GM18511 (cell line): ENCODE results near the gene IER2.

Experiments
- ATAC-seq: cut with Tn5 transposase; IDR thresholded peaks from one replicate; pipeline ENCODE4 v1.9.1; 2021; ENCODE audit warnings: mild to moderate bottlenecking, moderate library complexity; ENCODE audit not compliant: unreplicated experiment

IER2 gene, protein sequence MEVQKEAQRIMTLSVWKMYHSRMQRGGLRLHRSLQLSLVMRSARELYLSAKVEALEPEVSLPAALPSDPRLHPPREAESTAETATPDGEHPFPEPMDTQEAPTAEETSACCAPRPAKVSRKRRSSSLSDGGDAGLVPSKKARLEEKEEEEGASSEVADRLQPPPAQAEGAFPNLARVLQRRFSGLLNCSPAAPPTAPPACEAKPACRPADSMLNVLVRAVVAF

DNA sequence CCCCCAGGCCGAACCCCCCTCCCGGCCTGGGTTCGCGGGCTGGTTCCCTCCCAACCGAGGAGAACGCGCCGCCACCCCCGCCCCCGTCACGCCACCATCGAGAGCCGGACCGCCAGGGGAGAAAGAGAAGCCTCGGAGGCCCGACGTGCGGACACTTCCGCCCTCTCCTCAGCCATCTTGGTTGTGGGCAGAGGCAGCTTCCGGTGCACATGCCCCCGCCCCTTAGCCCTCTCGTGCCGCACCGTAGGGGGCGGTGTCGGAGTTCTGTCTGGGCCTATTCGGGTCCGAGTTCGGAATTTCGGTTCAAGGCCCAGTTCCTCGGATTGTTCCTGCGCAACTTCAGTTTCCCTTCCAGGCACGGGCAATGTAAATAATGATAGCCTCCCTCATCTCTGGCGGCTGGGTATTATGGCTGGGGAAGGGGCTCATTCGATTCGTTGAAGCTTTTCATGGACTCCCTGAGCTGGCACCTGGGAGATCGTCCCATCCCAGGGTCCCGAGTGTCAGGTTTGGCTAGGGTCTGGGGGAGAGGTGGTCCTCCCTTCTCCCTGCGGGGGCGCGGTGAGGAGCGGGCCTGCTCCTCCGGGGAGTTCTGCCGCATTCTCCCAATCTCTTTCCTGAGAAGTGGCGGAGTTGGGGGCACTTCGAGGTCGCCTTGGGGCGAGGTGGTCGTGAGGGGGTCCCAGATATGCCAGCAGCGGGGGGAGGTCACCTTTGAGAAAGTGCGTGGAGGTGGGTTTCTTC lies at the start of gene IER2, which contains the start of gene STX10:
TSS of gene IER2 (plus strand) at position 225 of the 744 bp plus-strand sequence. CDS start 2,776 bp downstream, outside the sequence.
TSS of gene STX10 (minus strand) at position 189 of the 744 bp plus-strand sequence. CDS start 202 bp downstream, outside the sequence.
- peak; percentile 41 for ATAC-seq

- no peak for ATAC-seq
Measured at GRCh38 chr19:13100841-13101589, 49.2 kb upstream of the IER2 start.

- ATAC-seq: no peak
Measured at GRCh38 chr19:13101590-13102415, 48.4 kb upstream of the IER2 start.

DNA sequence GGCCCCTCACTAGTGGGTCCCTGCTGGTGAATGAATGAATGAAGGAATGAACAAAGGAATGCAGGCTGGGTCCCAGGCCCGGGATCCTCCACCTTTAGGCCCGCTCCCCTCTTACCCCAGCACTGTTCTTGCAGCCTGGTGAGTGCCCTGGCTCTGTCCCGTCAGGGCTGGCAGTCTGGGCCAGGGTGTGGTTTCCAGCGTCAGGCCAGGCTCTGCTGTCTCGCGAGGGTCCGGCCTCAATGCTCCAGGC lies 47.9 kb upstream of the IER2 start:
- peak; percentile 17 for ATAC-seq

DNA sequence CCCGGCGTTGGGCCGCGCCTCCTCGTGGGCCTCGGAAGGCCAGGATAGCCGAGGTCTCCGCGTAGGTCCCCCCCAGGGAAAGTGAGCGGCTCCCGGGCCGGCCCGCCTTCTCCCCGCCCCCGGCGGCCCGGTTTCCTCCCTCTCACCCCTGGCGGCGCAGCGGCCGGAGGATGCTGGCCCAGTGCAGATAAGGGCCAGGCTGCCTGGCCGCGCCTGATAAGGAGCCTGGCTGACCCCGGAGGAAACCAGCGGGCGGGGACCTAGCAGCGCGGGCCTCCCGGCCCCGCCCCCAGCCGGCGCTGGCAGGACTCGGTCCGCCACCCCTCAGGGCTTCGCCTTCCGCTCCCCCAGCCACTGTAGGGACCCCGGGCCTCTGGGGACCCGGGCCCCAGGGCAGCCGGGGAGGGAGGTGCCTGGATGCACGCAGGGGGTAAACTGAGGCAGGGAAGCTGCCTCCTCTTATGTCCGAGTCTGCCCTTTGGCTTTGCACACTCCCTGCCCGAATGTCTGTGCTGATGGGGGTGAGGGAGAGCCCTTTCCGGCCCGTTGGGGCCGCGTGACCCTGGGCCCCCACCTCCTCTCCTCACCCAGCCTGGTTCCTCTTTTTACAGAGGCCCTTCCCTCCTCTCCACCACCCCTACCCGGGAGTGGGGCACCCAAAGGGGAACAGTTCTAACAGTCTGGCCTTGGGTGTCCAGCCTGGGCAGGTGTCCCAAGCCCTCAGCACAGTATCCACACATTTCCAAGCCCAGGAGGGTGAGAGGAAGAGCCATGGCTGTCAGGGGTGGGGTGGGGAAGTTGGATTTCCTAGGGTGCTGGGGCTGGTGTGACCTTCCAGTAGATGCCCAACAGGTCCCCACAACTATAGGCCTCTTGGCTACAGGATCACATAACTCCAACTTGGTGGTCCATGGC lies 47.3 kb upstream of the IER2 start, which contains the start of gene LYL1:
TSS of gene LYL1 (minus strand) at position 193 of the 915 bp plus-strand sequence. CDS start 1,687 bp downstream, outside the sequence.
- peak; percentile 53 for ATAC-seq

GRCh38 chr19:13103581-13104359 lies 46.4 kb upstream of the IER2 start:
- no peak for ATAC-seq

DNA sequence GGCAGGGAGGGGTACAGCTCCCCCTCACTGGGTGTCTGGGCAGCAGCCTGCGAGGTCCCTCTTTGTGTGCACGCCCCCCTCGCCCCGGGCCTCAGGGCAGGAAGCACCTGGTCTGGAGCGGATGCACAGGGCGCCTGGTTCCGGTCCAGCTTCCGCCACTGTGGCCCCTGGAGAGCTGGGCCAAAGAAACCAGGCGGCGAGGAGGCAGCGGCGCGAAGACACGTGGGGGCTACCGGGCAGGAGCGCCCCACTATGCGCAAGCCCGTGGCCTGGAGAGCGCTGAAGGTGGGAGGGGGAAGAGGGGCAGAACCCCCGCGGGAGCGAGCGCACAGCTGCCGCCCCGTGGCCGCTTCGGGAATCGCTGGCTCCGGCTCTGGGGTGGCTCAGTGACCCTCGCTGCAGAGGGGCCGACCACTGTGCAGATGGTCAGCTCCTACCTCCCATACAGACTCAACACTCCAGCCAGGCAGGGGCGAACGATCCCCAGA lies 45.8 kb upstream of the IER2 start:
- no peak for ATAC-seq

DNA sequence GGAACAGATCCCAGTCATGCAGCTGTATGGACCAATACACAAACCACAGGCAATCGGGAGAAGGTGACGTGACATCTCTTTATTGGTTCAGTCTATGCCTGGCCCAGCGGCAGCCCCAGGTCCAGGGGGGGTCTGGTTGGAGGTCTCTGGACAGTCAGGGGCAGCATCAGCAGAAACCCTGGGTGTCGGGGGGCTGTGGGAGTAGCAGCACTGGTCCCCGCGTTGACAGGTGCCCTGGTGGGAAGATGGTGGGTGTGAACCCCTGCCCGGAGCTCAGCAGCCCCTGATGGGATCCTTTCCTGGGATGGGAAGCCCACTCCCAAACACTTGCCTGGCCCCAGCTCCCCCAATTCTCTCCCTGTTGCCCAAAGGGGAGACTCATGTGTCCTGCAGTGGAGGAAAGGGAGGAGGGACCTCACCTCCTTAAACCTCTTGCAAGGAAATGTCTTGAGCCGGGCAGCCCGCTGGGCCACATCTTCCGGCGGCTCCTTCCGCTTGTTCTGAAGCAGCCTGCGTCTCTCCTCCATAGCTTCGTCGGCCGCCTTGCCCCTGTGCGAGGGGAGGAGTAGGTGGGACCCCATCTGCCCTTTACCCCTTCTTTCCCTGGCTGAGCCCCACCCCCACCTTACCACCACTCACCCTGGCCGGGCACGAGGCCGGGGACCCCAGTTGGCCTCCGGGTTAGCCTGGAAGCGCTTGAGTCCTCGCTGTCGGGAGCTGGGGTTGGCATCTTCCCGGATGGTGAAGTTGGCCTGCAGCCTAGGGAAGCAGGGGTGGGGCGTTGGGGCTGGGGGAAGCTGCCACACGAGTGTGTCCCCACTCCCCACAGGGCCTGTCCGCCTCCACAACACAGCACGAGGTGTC lies 45.1 kb upstream of the IER2 start:
- ATAC-seq: no peak

- no peak for ATAC-seq
Measured at GRCh38 chr19:13109361-13110098, 40.7 kb upstream of the IER2 start.

GRCh38 chr19:13110099-13110610 lies 40.1 kb upstream of the IER2 start:
- ATAC-seq: no peak

DNA sequence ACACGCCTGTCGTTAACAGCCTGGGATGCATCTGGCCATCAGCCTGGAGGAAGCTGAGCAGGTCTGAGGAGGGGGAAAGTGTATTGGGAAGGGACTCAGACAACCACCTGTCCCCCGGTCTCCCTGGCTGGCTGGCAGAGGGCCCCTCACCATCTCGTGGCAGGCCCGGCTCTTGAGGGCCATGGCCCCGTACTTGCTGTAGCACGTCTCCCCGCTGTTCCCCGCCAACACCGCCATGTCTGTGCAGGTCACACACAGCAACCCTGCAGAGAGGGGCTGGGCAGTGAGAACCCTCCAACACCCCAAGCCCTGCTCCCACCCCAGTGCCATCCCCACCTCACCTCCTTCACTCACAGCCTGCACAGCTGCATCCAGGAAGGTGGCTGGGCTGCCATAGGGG lies 37.7 kb upstream of the IER2 start:
- no peak for ATAC-seq

GRCh38 chr19:13115936-13116281 lies 34.3 kb upstream of the IER2 start:
- ATAC-seq: no peak

DNA sequence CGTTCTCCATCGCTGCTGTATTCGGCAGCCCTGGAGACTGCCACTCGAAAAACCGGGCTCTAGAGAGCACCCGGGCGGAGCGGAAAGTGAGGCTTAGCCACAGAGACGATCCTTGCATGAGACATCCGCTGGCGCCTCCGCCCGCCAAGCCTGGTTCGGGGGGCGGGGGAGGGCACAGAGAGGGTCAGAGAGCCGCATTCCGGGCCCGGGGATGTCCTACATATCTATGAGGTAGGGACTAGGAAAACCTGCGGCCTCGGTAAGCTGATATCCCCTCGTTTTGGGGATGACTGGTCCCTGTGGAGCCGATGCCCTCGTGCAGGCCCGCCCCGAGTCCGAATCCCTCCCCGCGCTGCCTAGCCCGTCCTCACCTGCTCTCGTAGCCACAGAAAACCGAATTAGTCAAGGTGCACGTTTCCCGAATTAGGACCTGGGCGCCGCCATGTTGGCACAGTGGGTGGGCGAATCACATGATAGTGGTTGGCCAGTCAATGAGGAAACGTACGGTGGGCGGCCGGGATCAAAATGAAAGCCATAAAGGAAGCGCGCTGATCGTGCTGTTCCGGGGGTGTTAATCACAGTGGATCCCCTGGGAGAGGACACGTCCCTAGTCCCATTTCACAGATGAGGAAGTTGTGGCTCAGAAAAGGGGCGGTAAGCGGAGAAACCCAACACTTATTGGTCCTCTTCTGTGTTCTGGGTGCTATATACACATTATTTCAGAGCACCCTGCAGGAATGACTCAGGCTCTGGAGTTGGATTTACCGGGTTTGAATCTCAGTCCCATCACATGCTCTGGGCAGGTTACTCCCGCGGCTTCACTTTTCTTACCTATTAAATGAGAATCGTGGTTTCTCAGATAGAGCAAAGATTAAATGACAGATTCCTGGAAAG lies 33.7 kb upstream of the IER2 start, which contains the start of gene TRMT1:
TSS of gene TRMT1 (minus strand) at position 459 of the 894 bp plus-strand sequence. CDS start at position 118, 341 bp downstream.
- peak; percentile 55 for ATAC-seq

- ATAC-seq: no peak
Measured at GRCh38 chr19:13117176-13117771, 32.9 kb upstream of the IER2 start.

GRCh38 chr19:13117772-13118423 lies 32.3 kb upstream of the IER2 start, which contains the start of gene NACC1:
TSS of gene NACC1 (plus strand) at chr19:13118264. CDS start at chr19:13135208, 16,944 bp downstream.
- ATAC-seq: peak; percentile 61
